ENCODE measurements around the gene CHP1. TPM values are rescaled to one million over a fixed set of nuclear protein-coding genes. Genes with fewer than 3 reads are reported as not detected.
"Not testable (repeated sequence)": the region's sequence is repeated elsewhere in the genome, so short reads cannot be mapped to it uniquely, and the experiment has no call there.

The CHP1 gene
- total and polyA plus RNA-seq, 10 donors, result 12.7 to 127 (median 56.5) TPM

- DNase-seq, result no peak
- H3K27ac ChIP-seq, result peak overlapping the region in 1 of 8 donors; percentile 2
- WGBS, 5 donors, result 78 to 91% (median 83%) methylated on average over 1 of the region's 1 CpG
- TF ChIP-seq CTCF (IDR thresholded peaks at IDR 0.05 in 8 of 11, conservative IDR thresholded peaks at IDR 0.05 in 3 of 11) (no peak), POLR2A (IDR thresholded peaks at IDR 0.05) (no peak), POLR2AphosphoS5 (IDR thresholded peaks at IDR 0.05) (no peak)
- H3K27me3 ChIP-seq (replicated peaks in 1 of 7), result no peaks in the 10 kb centered on the region
- intact Hi-C loops (cut with DNase I; ENCODE audit: low total_unique reads), result no loop called here
- H3K4me3 ChIP-seq, result no peak overlapping the region
- peaks cover 7 to 80% (median 33%) of the 10 kb centered on the region in 6 donors for H3K36me3 ChIP-seq
- peaks cover 20 to 88% (median 65%) of the 10 kb centered on the region in 6 donors for H3K4me1 ChIP-seq
- H3K9me3 ChIP-seq, result no peaks in the 10 kb centered on the region
Observed at GRCh38 chr15:41288464-41288863, 57.4 kb downstream of the CHP1 start.

- Histone ChIP-seq H3K27ac (peak overlapping the region in 3 of 8 donors; percentile 80 to 89 (median 84)), H3K4me3 (no peak overlapping the region), H3K9me3 (no peaks in the 10 kb centered on the region), H3K36me3 (peaks cover 7 to 95% (median 37%) of the 10 kb centered on the region in 6 donors), H3K27me3 (replicated peaks in 1 of 7) (no peaks in the 10 kb centered on the region), H3K4me1 (peaks cover 19 to 81% (median 60%) of the 10 kb centered on the region in 6 donors)
- TF ChIP-seq POLR2A (IDR thresholded peaks at IDR 0.05) (no peak), POLR2AphosphoS5 (IDR thresholded peaks at IDR 0.05) (no peak), CTCF (IDR thresholded peaks at IDR 0.05 in 8 of 11, conservative IDR thresholded peaks at IDR 0.05 in 3 of 11) (no peak)
- intact Hi-C loops (cut with DNase I; ENCODE audit: low total_unique reads), result no loop called here
- DNase-seq, result no peak
- 90 to 97% (median 92%) methylated on average over 2 of the region's 2 CpGs for WGBS, 5 donors
Observed at GRCh38 chr15:41289953-41290352, 58.9 kb downstream of the CHP1 start.

- peak in 1 of 3 donors; percentile 37 for TF ChIP-seq POLR2AphosphoS5 (IDR thresholded peaks at IDR 0.05)
- TF ChIP-seq POLR2A (IDR thresholded peaks at IDR 0.05), result no peak
- TF ChIP-seq CTCF (IDR thresholded peaks at IDR 0.05 in 8 of 11, conservative IDR thresholded peaks at IDR 0.05 in 3 of 11), result no peak
Observed at GRCh38 chr15:41291065-41291631, 60.1 kb downstream of the CHP1 start.

GRCh38 chr15:41292521-41292920 is 61.5 kb downstream of the CHP1 start:
- Histone ChIP-seq H3K9me3 (no peaks in the 10 kb centered on the region), H3K27ac (peak overlapping the region in 4 of 8 donors; percentile 77 to 89 (median 82)), H3K36me3 (peaks cover 3 to 95% (median 32%) of the 10 kb centered on the region in 6 donors), H3K4me1 (peaks cover 11 to 61% (median 35%) of the 10 kb centered on the region in 6 donors), H3K4me3 (no peak overlapping the region), H3K27me3 (replicated peaks in 1 of 7) (no peaks in the 10 kb centered on the region)
- WGBS, 5 donors, result 53 to 74% (median 66%) methylated on average over 1 of the region's 1 CpG
- intact Hi-C loops (cut with DNase I; ENCODE audit: low total_unique reads), result no loop called here
- no peak for DNase-seq
- no peak for TF ChIP-seq POLR2A (IDR thresholded peaks at IDR 0.05)
- no peak for TF ChIP-seq POLR2AphosphoS5 (IDR thresholded peaks at IDR 0.05)
- no peak for TF ChIP-seq CTCF (IDR thresholded peaks at IDR 0.05 in 8 of 11, conservative IDR thresholded peaks at IDR 0.05 in 3 of 11)

More at GRCh38 chr15:41291065-41291631, 60.1 kb downstream of the CHP1 start:
- peak; percentile 77 for DNase-seq
- intact Hi-C loops (cut with DNase I; ENCODE audit: low total_unique reads), result no loop called here
- H3K4me3 ChIP-seq, result peak overlapping the region in 1 of 8 donors; percentile 11
- H3K36me3 ChIP-seq, result peaks cover 7 to 95% (median 37%) of the 10 kb centered on the region in 6 donors
- no peaks in the 10 kb centered on the region for H3K27me3 ChIP-seq (replicated peaks in 1 of 7)
- WGBS, 5 donors, result 37 to 62% (median 55%) methylated on average over 9 of the region's 9 CpGs
- H3K27ac ChIP-seq, result peak overlapping the region; percentile 16 to 89 (median 76)
- H3K9me3 ChIP-seq, result no peaks in the 10 kb centered on the region
- peaks cover 16 to 74% (median 49%) of the 10 kb centered on the region in 6 donors for H3K4me1 ChIP-seq

- H3K4me1 ChIP-seq; H3K27me3 ChIP-seq (replicated peaks in 1 of 7); H3K4me3 ChIP-seq; H3K27ac ChIP-seq; DNase-seq; H3K9me3 ChIP-seq; intact Hi-C loops (cut with DNase I; ENCODE audit: low total_unique reads): not testable (repeated sequence)
- H3K36me3 ChIP-seq, result peaks cover 3 to 54% (median 34%) of the 10 kb centered on the region in 6 donors
- WGBS, 5 donors, result 89 to 97% (median 91%) methylated on average over 2 of the region's 2 CpGs
Observed at GRCh38 chr15:41301139-41301538, 70.1 kb downstream of the CHP1 start.
